ENCODE measurements around the gene LMLN.

DNA sequence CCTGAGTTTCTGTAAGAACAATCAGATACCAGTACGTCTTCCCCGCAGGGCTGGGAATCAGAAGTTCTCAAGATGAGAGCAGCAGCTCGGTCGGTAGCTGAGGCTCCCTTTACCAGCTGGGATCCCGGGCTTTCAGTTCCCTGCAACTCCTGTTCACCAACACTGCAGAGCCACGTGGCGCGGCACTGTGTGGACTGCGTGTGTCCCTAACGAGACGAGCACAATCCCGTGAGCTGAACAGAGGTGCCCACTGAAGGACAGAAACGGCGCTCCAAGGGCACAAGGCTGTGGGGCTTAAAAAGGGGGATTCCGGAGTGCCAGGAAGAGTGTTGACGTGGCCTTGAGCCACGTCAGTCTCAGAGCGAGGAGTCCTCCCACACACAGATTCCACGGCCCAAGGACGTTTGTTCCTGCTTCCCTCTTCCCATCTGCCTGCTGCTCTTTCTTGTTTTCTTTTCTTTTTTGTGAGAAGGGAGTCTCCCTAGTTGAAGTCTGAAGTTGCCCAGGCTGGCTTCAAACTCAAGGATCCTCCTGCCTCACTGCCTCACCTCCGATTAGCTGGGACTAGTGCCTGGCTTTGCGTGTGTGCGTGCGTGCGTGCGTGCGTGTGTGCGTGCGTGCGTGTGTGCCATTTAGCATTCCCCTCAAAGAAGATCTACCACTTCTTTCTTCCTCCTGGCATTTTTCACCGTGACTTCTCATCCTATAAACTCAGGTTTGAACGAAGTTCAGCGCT, 47.1 kb upstream of the LMLN start:
- TF ChIP-seq, protein P1, sequence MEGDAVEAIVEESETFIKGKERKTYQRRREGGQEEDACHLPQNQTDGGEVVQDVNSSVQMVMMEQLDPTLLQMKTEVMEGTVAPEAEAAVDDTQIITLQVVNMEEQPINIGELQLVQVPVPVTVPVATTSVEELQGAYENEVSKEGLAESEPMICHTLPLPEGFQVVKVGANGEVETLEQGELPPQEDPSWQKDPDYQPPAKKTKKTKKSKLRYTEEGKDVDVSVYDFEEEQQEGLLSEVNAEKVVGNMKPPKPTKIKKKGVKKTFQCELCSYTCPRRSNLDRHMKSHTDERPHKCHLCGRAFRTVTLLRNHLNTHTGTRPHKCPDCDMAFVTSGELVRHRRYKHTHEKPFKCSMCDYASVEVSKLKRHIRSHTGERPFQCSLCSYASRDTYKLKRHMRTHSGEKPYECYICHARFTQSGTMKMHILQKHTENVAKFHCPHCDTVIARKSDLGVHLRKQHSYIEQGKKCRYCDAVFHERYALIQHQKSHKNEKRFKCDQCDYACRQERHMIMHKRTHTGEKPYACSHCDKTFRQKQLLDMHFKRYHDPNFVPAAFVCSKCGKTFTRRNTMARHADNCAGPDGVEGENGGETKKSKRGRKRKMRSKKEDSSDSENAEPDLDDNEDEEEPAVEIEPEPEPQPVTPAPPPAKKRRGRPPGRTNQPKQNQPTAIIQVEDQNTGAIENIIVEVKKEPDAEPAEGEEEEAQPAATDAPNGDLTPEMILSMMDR (optimal IDR thresholded peaks at IDR 0.05 in 1 of 3, IDR thresholded peaks at IDR 0.05 in 1 of 3, conservative IDR thresholded peaks at IDR 0.05 in 1 of 3; ENCODE audit: extremely low read depth in 1 of 3, insufficient read depth in 2 of 3, low read length in 3 of 3): no peak
- TF ChIP-seq EZH2 (IDR thresholded peaks at IDR 0.05; ENCODE audit: low read length): no peak

Measured in keratinocyte (primary cell).